ENCODE data around the gene RANBP17. TPM values are rescaled to one million over a fixed set of nuclear protein-coding genes. Genes with fewer than 3 reads are reported as not detected.
"Not testable (repeated sequence)": the region's sequence is repeated elsewhere in the genome, so short reads cannot be mapped to it uniquely, and the experiment has no call there.

The RANBP17 gene
- total and polyA plus RNA-seq, 4 donors, result 18.3 to 95.4 (median 31.6) TPM

GRCh38 chr5:170861667-170861916, 226 bp upstream of the RANBP17 start:
- DNase-seq (ENCODE audit: low read depth in 4 of 6, low spot score in 6 of 6), result no peak
- no peak overlapping the region for H3K27ac ChIP-seq (ENCODE audit: low read depth, low read length)
- no peak overlapping the region for H3K4me3 ChIP-seq (ENCODE audit: low read depth, low read length)
- no peaks in the 10 kb centered on the region for H3K27me3 ChIP-seq (ENCODE audit: control insufficient read depth, insufficient read depth, low read length)
- H3K9me3 ChIP-seq (ENCODE audit: control insufficient read depth, insufficient read depth, low read length), result peaks cover 5% of the 10 kb centered on the region
- H3K36me3 ChIP-seq (ENCODE audit: control insufficient read depth, insufficient read depth, low read length), result no peaks in the 10 kb centered on the region
- 6% methylated on average over 13 of the region's 26 CpGs for WGBS (ENCODE audit: insufficient coverage)
- H3K4me1 ChIP-seq (ENCODE audit: control insufficient read depth, insufficient read depth, low read length), result peaks cover 3% of the 10 kb centered on the region

- DNase-seq (ENCODE audit: low read depth in 4 of 6, low spot score in 6 of 6), result no peak
- H3K4me1 ChIP-seq (ENCODE audit: control insufficient read depth, insufficient read depth, low read length), result peaks cover 3% of the 10 kb centered on the region
- WGBS (ENCODE audit: insufficient coverage), result no CpG with 5 or more reads among the region's 3 CpGs
- H3K9me3 ChIP-seq (ENCODE audit: control insufficient read depth, insufficient read depth, low read length), result peaks cover 5% of the 10 kb centered on the region
- H3K4me3 ChIP-seq (ENCODE audit: low read depth, low read length), result no peak overlapping the region
- H3K36me3 ChIP-seq (ENCODE audit: control insufficient read depth, insufficient read depth, low read length), result no peaks in the 10 kb centered on the region
- no peak overlapping the region for H3K27ac ChIP-seq (ENCODE audit: low read depth, low read length)
- H3K27me3 ChIP-seq (ENCODE audit: control insufficient read depth, insufficient read depth, low read length), result no peaks in the 10 kb centered on the region
These were observed 1.8 kb downstream of the RANBP17 start for GRCh38 chr5:170863646-170864045.

- Histone ChIP-seq H3K27me3 (ENCODE audit: control insufficient read depth, insufficient read depth, low read length) (no peaks in the 10 kb centered on the region), H3K27ac (ENCODE audit: low read depth, low read length) (no peak overlapping the region), H3K4me3 (ENCODE audit: low read depth, low read length) (no peak overlapping the region), H3K4me1 (ENCODE audit: control insufficient read depth, insufficient read depth, low read length) (peaks cover 3% of the 10 kb centered on the region), H3K9me3 (ENCODE audit: control insufficient read depth, insufficient read depth, low read length) (peaks cover 3% of the 10 kb centered on the region), H3K36me3 (ENCODE audit: control insufficient read depth, insufficient read depth, low read length) (no peaks in the 10 kb centered on the region)
- DNase-seq (ENCODE audit: low read depth in 4 of 6, low spot score in 6 of 6), result no peak
- WGBS (ENCODE audit: insufficient coverage), result 100% methylated on average over 1 of the region's 1 CpG
These were observed 3.8 kb downstream of the RANBP17 start for GRCh38 chr5:170865622-170866021.

GRCh38 chr5:170867825-170868224, 6.0 kb downstream of the RANBP17 start:
- no peak overlapping the region for H3K4me3 ChIP-seq (ENCODE audit: low read depth, low read length)
- no peaks in the 10 kb centered on the region for H3K36me3 ChIP-seq (ENCODE audit: control insufficient read depth, insufficient read depth, low read length)
- WGBS (ENCODE audit: insufficient coverage), result no CpG with 5 or more reads among the region's 1 CpG
- peaks cover 3% of the 10 kb centered on the region for H3K4me1 ChIP-seq (ENCODE audit: control insufficient read depth, insufficient read depth, low read length)
- peaks cover 3% of the 10 kb centered on the region for H3K9me3 ChIP-seq (ENCODE audit: control insufficient read depth, insufficient read depth, low read length)
- no peaks in the 10 kb centered on the region for H3K27me3 ChIP-seq (ENCODE audit: control insufficient read depth, insufficient read depth, low read length)
- H3K27ac ChIP-seq (ENCODE audit: low read depth, low read length), result no peak overlapping the region
- no peak for DNase-seq (ENCODE audit: low read depth in 4 of 6, low spot score in 6 of 6)

- DNase-seq (ENCODE audit: low read depth in 4 of 6, low spot score in 6 of 6); H3K27me3 ChIP-seq (ENCODE audit: control insufficient read depth, insufficient read depth, low read length); H3K4me3 ChIP-seq (ENCODE audit: low read depth, low read length); H3K36me3 ChIP-seq (ENCODE audit: control insufficient read depth, insufficient read depth, low read length); H3K27ac ChIP-seq (ENCODE audit: low read depth, low read length); H3K4me1 ChIP-seq (ENCODE audit: control insufficient read depth, insufficient read depth, low read length); H3K9me3 ChIP-seq (ENCODE audit: control insufficient read depth, insufficient read depth, low read length): not testable (repeated sequence)
These were observed 8.6 kb downstream of the RANBP17 start for GRCh38 chr5:170870390-170870789.

GRCh38 chr5:170874017-170874416, 12.2 kb downstream of the RANBP17 start:
- Histone ChIP-seq H3K4me1 (ENCODE audit: control insufficient read depth, insufficient read depth, low read length) (no peaks in the 10 kb centered on the region), H3K4me3 (ENCODE audit: low read depth, low read length) (no peak overlapping the region), H3K9me3 (ENCODE audit: control insufficient read depth, insufficient read depth, low read length) (peaks cover 8% of the 10 kb centered on the region), H3K27me3 (ENCODE audit: control insufficient read depth, insufficient read depth, low read length) (no peaks in the 10 kb centered on the region), H3K36me3 (ENCODE audit: control insufficient read depth, insufficient read depth, low read length) (no peaks in the 10 kb centered on the region), H3K27ac (ENCODE audit: low read depth, low read length) (no peak overlapping the region)
- WGBS (ENCODE audit: insufficient coverage), result 100% methylated on average over 1 of the region's 2 CpGs
- DNase-seq (ENCODE audit: low read depth in 4 of 6, low spot score in 6 of 6), result no peak

GRCh38 chr5:170875811-170876210, 14.0 kb downstream of the RANBP17 start:
- DNase-seq (ENCODE audit: low read depth in 4 of 6, low spot score in 6 of 6), result no peak
- no peak overlapping the region for H3K27ac ChIP-seq (ENCODE audit: low read depth, low read length)
- H3K4me1 ChIP-seq (ENCODE audit: control insufficient read depth, insufficient read depth, low read length), result no peaks in the 10 kb centered on the region
- peaks cover 8% of the 10 kb centered on the region for H3K9me3 ChIP-seq (ENCODE audit: control insufficient read depth, insufficient read depth, low read length)
- no peaks in the 10 kb centered on the region for H3K36me3 ChIP-seq (ENCODE audit: control insufficient read depth, insufficient read depth, low read length)
- no peaks in the 10 kb centered on the region for H3K27me3 ChIP-seq (ENCODE audit: control insufficient read depth, insufficient read depth, low read length)
- 100% methylated on average over 3 of the region's 4 CpGs for WGBS (ENCODE audit: insufficient coverage)
- no peak overlapping the region for H3K4me3 ChIP-seq (ENCODE audit: low read depth, low read length)

GRCh38 chr5:170880084-170880483, 18.3 kb downstream of the RANBP17 start:
- Histone ChIP-seq H3K27ac (ENCODE audit: low read depth, low read length) (no peak overlapping the region), H3K36me3 (ENCODE audit: control insufficient read depth, insufficient read depth, low read length) (no peaks in the 10 kb centered on the region), H3K27me3 (ENCODE audit: control insufficient read depth, insufficient read depth, low read length) (no peaks in the 10 kb centered on the region), H3K4me3 (ENCODE audit: low read depth, low read length) (no peak overlapping the region), H3K9me3 (ENCODE audit: control insufficient read depth, insufficient read depth, low read length) (peaks cover 4% of the 10 kb centered on the region), H3K4me1 (ENCODE audit: control insufficient read depth, insufficient read depth, low read length) (no peaks in the 10 kb centered on the region)
- no peak for DNase-seq (ENCODE audit: low read depth in 4 of 6, low spot score in 6 of 6)
- no CpG with 5 or more reads among the region's 2 CpGs for WGBS (ENCODE audit: insufficient coverage)

- Histone ChIP-seq H3K4me1 (ENCODE audit: control insufficient read depth, insufficient read depth, low read length) (no peaks in the 10 kb centered on the region), H3K36me3 (ENCODE audit: control insufficient read depth, insufficient read depth, low read length) (no peaks in the 10 kb centered on the region), H3K27me3 (ENCODE audit: control insufficient read depth, insufficient read depth, low read length) (no peaks in the 10 kb centered on the region), H3K4me3 (ENCODE audit: low read depth, low read length) (no peak overlapping the region), H3K27ac (ENCODE audit: low read depth, low read length) (no peak overlapping the region), H3K9me3 (ENCODE audit: control insufficient read depth, insufficient read depth, low read length) (no peaks in the 10 kb centered on the region)
- no CpG with 5 or more reads among the region's 3 CpGs for WGBS (ENCODE audit: insufficient coverage)
- no peak for DNase-seq (ENCODE audit: low read depth in 4 of 6, low spot score in 6 of 6)
These were observed 20.5 kb downstream of the RANBP17 start for GRCh38 chr5:170882345-170882744.

- DNase-seq (ENCODE audit: low read depth in 4 of 6, low spot score in 6 of 6), result no peak
- Histone ChIP-seq H3K9me3 (ENCODE audit: control insufficient read depth, insufficient read depth, low read length) (no peaks in the 10 kb centered on the region), H3K4me1 (ENCODE audit: control insufficient read depth, insufficient read depth, low read length) (no peaks in the 10 kb centered on the region), H3K36me3 (ENCODE audit: control insufficient read depth, insufficient read depth, low read length) (no peaks in the 10 kb centered on the region), H3K27me3 (ENCODE audit: control insufficient read depth, insufficient read depth, low read length) (no peaks in the 10 kb centered on the region), H3K4me3 (ENCODE audit: low read depth, low read length) (no peak overlapping the region), H3K27ac (ENCODE audit: low read depth, low read length) (no peak overlapping the region)
These were observed 23.4 kb downstream of the RANBP17 start for GRCh38 chr5:170885256-170885655.

- no peak overlapping the region for H3K4me3 ChIP-seq (ENCODE audit: low read depth, low read length)
- H3K36me3 ChIP-seq (ENCODE audit: control insufficient read depth, insufficient read depth, low read length), result no peaks in the 10 kb centered on the region
- no CpG with 5 or more reads among the region's 2 CpGs for WGBS (ENCODE audit: insufficient coverage)
- H3K27ac ChIP-seq (ENCODE audit: low read depth, low read length), result no peak overlapping the region
- H3K9me3 ChIP-seq (ENCODE audit: control insufficient read depth, insufficient read depth, low read length), result no peaks in the 10 kb centered on the region
- DNase-seq (ENCODE audit: low read depth in 4 of 6, low spot score in 6 of 6), result peak in 1 of 6 donors; percentile 7
- no peaks in the 10 kb centered on the region for H3K4me1 ChIP-seq (ENCODE audit: control insufficient read depth, insufficient read depth, low read length)
- no peaks in the 10 kb centered on the region for H3K27me3 ChIP-seq (ENCODE audit: control insufficient read depth, insufficient read depth, low read length)
These were observed 24.0 kb downstream of the RANBP17 start for GRCh38 chr5:170885809-170886208.
